Measurements from ENCODE around the gene SLC39A8. TPM values are rescaled to one million over a fixed set of nuclear protein-coding genes. Genes with fewer than 3 reads are reported as not detected.

Gene SLC39A8
- total and polyA plus RNA-seq, 2 donors from 2014 or later = 7.1 to 19.7 TPM

- H3K36me3 ChIP-seq (ENCODE audit: control insufficient read depth in 2 of 3, insufficient read depth in 3 of 3, low read length in 3 of 3) = no peaks in the 10 kb centered on the region
- DNase-seq (no peak), FAIRE-seq (no peak)
- H3K4me1 ChIP-seq (ENCODE audit: control insufficient read depth in 2 of 3, insufficient read depth in 2 of 3, low read depth in 1 of 3, low read length in 3 of 3) = no peaks in the 10 kb centered on the region
- H3K27me3 ChIP-seq (ENCODE audit: control insufficient read depth, insufficient read depth, low read length) = no peaks in the 10 kb centered on the region
- no peak overlapping the region for H3K27ac ChIP-seq (ENCODE audit: low read depth in 2 of 2, low read length in 2 of 2)
- no peak overlapping the region for H3K9ac ChIP-seq (ENCODE audit: low read length in 3 of 3)
- no peaks in the 10 kb centered on the region for H3K9me3 ChIP-seq (ENCODE audit: control insufficient read depth in 2 of 3, insufficient read depth in 1 of 3, low read length in 3 of 3)
- no peak for TF ChIP-seq CTCF (IDR thresholded peaks at IDR 0.05; ENCODE audit: borderline replicate concordance, extremely low read depth, insufficient read depth)
- H3K4me3 ChIP-seq (ENCODE audit: low read length in 3 of 3) = no peak overlapping the region
- intact Hi-C loops (cut with DNase I) = no loop called here
These were observed 5.4 kb upstream of the SLC39A8 start for GRCh38 chr4:102350634-102351033.

- no peaks in the 10 kb centered on the region for H3K9me3 ChIP-seq (ENCODE audit: control insufficient read depth in 2 of 3, insufficient read depth in 1 of 3, low read length in 3 of 3)
- no peak overlapping the region for H3K9ac ChIP-seq (ENCODE audit: low read length in 3 of 3)
- intact Hi-C loops (cut with DNase I) = no loop called here
- no peak for TF ChIP-seq CTCF (IDR thresholded peaks at IDR 0.05; ENCODE audit: borderline replicate concordance, extremely low read depth, insufficient read depth)
- no peak overlapping the region for H3K4me3 ChIP-seq (ENCODE audit: low read length in 3 of 3)
- no peaks in the 10 kb centered on the region for H3K27me3 ChIP-seq (ENCODE audit: control insufficient read depth, insufficient read depth, low read length)
- FAIRE-seq = no peak
- no peaks in the 10 kb centered on the region for H3K36me3 ChIP-seq (ENCODE audit: control insufficient read depth in 2 of 3, insufficient read depth in 3 of 3, low read length in 3 of 3)
- no peak overlapping the region for H3K27ac ChIP-seq (ENCODE audit: low read depth in 2 of 2, low read length in 2 of 2)
- H3K4me1 ChIP-seq (ENCODE audit: control insufficient read depth in 2 of 3, insufficient read depth in 2 of 3, low read depth in 1 of 3, low read length in 3 of 3) = peaks cover 0 to 2% (median 0%) of the 10 kb centered on the region in 3 donors
- no peak for DNase-seq
These were observed 3.4 kb upstream of the SLC39A8 start for GRCh38 chr4:102348701-102349100.

- no peaks in the 10 kb centered on the region for H3K27me3 ChIP-seq (ENCODE audit: control insufficient read depth, insufficient read depth, low read length)
- DNase-seq (no peak), FAIRE-seq (no peak)
- H3K9ac ChIP-seq (ENCODE audit: low read length in 3 of 3) = peak overlapping the region in 2 of 3 donors; percentile 30 to 72
- TF ChIP-seq CTCF (IDR thresholded peaks at IDR 0.05; ENCODE audit: borderline replicate concordance, extremely low read depth, insufficient read depth) = no peak
- H3K4me3 ChIP-seq (ENCODE audit: low read length in 3 of 3) = peak overlapping the region; percentile 87 to 94 (median 91)
- no peaks in the 10 kb centered on the region for H3K36me3 ChIP-seq (ENCODE audit: control insufficient read depth in 2 of 3, insufficient read depth in 3 of 3, low read length in 3 of 3)
- peaks cover 0 to 3% (median 2%) of the 10 kb centered on the region in 3 donors for H3K4me1 ChIP-seq (ENCODE audit: control insufficient read depth in 2 of 3, insufficient read depth in 2 of 3, low read depth in 1 of 3, low read length in 3 of 3)
- peak overlapping the region in 1 of 2 donors; percentile 20 for H3K27ac ChIP-seq (ENCODE audit: low read depth in 2 of 2, low read length in 2 of 2)
- intact Hi-C loops (cut with DNase I) = no loop called here
- no peaks in the 10 kb centered on the region for H3K9me3 ChIP-seq (ENCODE audit: control insufficient read depth in 2 of 3, insufficient read depth in 1 of 3, low read length in 3 of 3)
These were observed 466 bp upstream of the SLC39A8 start for GRCh38 chr4:102345795-102346100.

GRCh38 chr4:102344520-102344953 is 745 bp downstream of the SLC39A8 start:
- DNase-seq (peak; percentile 73 to 89 (median 79)), FAIRE-seq (no peak)
- Histone ChIP-seq H3K36me3 (ENCODE audit: control insufficient read depth in 2 of 3, insufficient read depth in 3 of 3, low read length in 3 of 3) (no peaks in the 10 kb centered on the region), H3K27ac (ENCODE audit: low read depth in 2 of 2, low read length in 2 of 2) (peak overlapping the region; percentile 62 to 64), H3K9ac (ENCODE audit: low read length in 3 of 3) (peak overlapping the region; percentile 29 to 72 (median 54)), H3K4me1 (ENCODE audit: control insufficient read depth in 2 of 3, insufficient read depth in 2 of 3, low read depth in 1 of 3, low read length in 3 of 3) (peaks cover 0 to 3% (median 3%) of the 10 kb centered on the region in 3 donors), H3K4me3 (ENCODE audit: low read length in 3 of 3) (peak overlapping the region; percentile 87 to 94 (median 91)), H3K27me3 (ENCODE audit: control insufficient read depth, insufficient read depth, low read length) (no peaks in the 10 kb centered on the region), H3K9me3 (ENCODE audit: control insufficient read depth in 2 of 3, insufficient read depth in 1 of 3, low read length in 3 of 3) (no peaks in the 10 kb centered on the region)
- intact Hi-C loops (cut with DNase I) = no loop called here
- TF ChIP-seq CTCF (IDR thresholded peaks at IDR 0.05; ENCODE audit: borderline replicate concordance, extremely low read depth, insufficient read depth) = no peak
